Activated CD4-positive, CD25-positive, alpha-beta regulatory T cell treated with anti-CD3 and anti-CD28 coated beads, Interleukin-2, amount 50 U/mL, for 24 hours (primary cell): ENCODE measurements around the gene TAS1R3.
A peak's percentile ranks its signal among the peaks of the same experiment; 100 is the strongest.

Source experiments
- ATAC-seq, 2 donors: fragments of 150-1000 bp; cut with Tn5 transposase; one replicate each; pipeline ENCODE4 v1.10.0; 2021; ENCODE audit warnings: mild to moderate bottlenecking in 1 of 2, moderate library complexity in 1 of 2

TAS1R3 gene

GRCh38 chr1:1324524-1325287 is 6.4 kb upstream of the TAS1R3 start, which contains the start of the genes CPTP and INTS11:
Gene CPTP, plus strand, starts transcription at chr1:1324802. Its CDS starts 2,109 bp downstream, at chr1:1326911.
Gene INTS11, minus strand, starts transcription at chr1:1324660. Its CDS starts 52 bp downstream, at chr1:1324608.
- peak; percentile 85 to 89 for ATAC-seq

GRCh38 chr1:1325288-1326074 is 5.6 kb upstream of the TAS1R3 start:
- no peak for ATAC-seq

- ATAC-seq = no peak
Observed at GRCh38 chr1:1326075-1326605, 4.9 kb upstream of the TAS1R3 start.

- no peak for ATAC-seq
Observed at GRCh38 chr1:1327291-1327690, 3.8 kb upstream of the TAS1R3 start.

GRCh38 chr1:1328254-1328653 is 2.8 kb upstream of the TAS1R3 start:
- no peak for ATAC-seq

- ATAC-seq = no peak
Observed at GRCh38 chr1:1329304-1330210, 1.5 kb upstream of the TAS1R3 start.

- no peak for ATAC-seq
Observed at GRCh38 chr1:1330366-1331067, 563 bp upstream of the TAS1R3 start.

GRCh38 chr1:1332031-1332755 is 1.1 kb downstream of the TAS1R3 start:
- ATAC-seq = no peak

GRCh38 chr1:1332774-1333480 is 1.8 kb downstream of the TAS1R3 start:
- no peak for ATAC-seq

GRCh38 chr1:1333551-1334241 is 2.6 kb downstream of the TAS1R3 start:
- ATAC-seq = no peak

GRCh38 chr1:1334835-1335234 is 3.8 kb downstream of the TAS1R3 start:
- no peak for ATAC-seq

- no peak for ATAC-seq
Observed at GRCh38 chr1:1335283-1335682, 4.2 kb downstream of the TAS1R3 start.

GRCh38 chr1:1335792-1336248 is 4.7 kb downstream of the TAS1R3 start:
- ATAC-seq = no peak

GRCh38 chr1:1336446-1336845 is 5.4 kb downstream of the TAS1R3 start:
- ATAC-seq = no peak

GRCh38 chr1:1336931-1337792 is 6.1 kb downstream of the TAS1R3 start:
- ATAC-seq = no peak

GRCh38 chr1:1337793-1338147 is 6.7 kb downstream of the TAS1R3 start:
- peak; percentile 46 to 59 for ATAC-seq

- no peak for ATAC-seq
Observed at GRCh38 chr1:1338278-1338677, 7.2 kb downstream of the TAS1R3 start.

GRCh38 chr1:1340185-1340584 is 9.1 kb downstream of the TAS1R3 start:
- no peak for ATAC-seq
